Measurements from ENCODE around the gene FAM120A. TPM values are rescaled to one million over a fixed set of nuclear protein-coding genes. Genes with fewer than 3 reads are reported as not detected.
"Not testable (repeated sequence)": the region's sequence is repeated elsewhere in the genome, so short reads cannot be mapped to it uniquely, and the experiment has no call there.

The FAM120A gene
- polyA plus RNA-seq, 6 donors from 2014 or later, result 6.8 to 16.7 (median 11.0) TPM

- Mint-ChIP-seq H3K4me1 (peaks cover 6 to 7% (median 6%) of the 10 kb centered on the region in 3 donors), H3K27ac (no peak overlapping the region), H3K27me3 (no peaks in the 10 kb centered on the region), H3K36me3 (peaks cover 6 to 7% of the 10 kb centered on the region in 2 donors), H3K9me3 (no peaks in the 10 kb centered on the region), H3K4me3 (no peak overlapping the region)
- no peak for ATAC-seq (ENCODE audit: low read depth in 2 of 2)
- no peak for DNase-seq
These were observed 16.1 kb upstream of the FAM120A start for GRCh38 chr9:93435386-93435785.

GRCh38 chr9:93436218-93436617, 15.3 kb upstream of the FAM120A start:
- H3K4me3 Mint-ChIP-seq, result no peak overlapping the region
- peaks cover 6 to 7% (median 6%) of the 10 kb centered on the region in 3 donors for H3K4me1 Mint-ChIP-seq
- no peaks in the 10 kb centered on the region for H3K9me3 Mint-ChIP-seq
- no peaks in the 10 kb centered on the region for H3K27me3 Mint-ChIP-seq
- DNase-seq, result no peak
- H3K27ac Mint-ChIP-seq, result no peak overlapping the region
- ATAC-seq (ENCODE audit: low read depth in 2 of 2), result no peak
- peaks cover 6 to 7% of the 10 kb centered on the region in 2 donors for H3K36me3 Mint-ChIP-seq

GRCh38 chr9:93436655-93437407, 14.7 kb upstream of the FAM120A start:
- DNase-seq (no peak), ATAC-seq (ENCODE audit: low read depth in 2 of 2) (no peak)
- no peaks in the 10 kb centered on the region for H3K27me3 Mint-ChIP-seq
- no peaks in the 10 kb centered on the region for H3K9me3 Mint-ChIP-seq
- peaks cover 5 to 6% (median 6%) of the 10 kb centered on the region in 3 donors for H3K4me1 Mint-ChIP-seq
- no peak overlapping the region for H3K4me3 Mint-ChIP-seq
- H3K27ac Mint-ChIP-seq, result no peak overlapping the region
- H3K36me3 Mint-ChIP-seq, result peaks cover 6 to 7% of the 10 kb centered on the region in 2 donors

GRCh38 chr9:93437996-93438395, 13.5 kb upstream of the FAM120A start:
- Mint-ChIP-seq H3K4me1 (peaks cover 3 to 4% (median 3%) of the 10 kb centered on the region in 3 donors), H3K4me3 (no peak overlapping the region), H3K27me3 (no peaks in the 10 kb centered on the region), H3K9me3 (no peaks in the 10 kb centered on the region), H3K36me3 (peaks cover 6 to 7% of the 10 kb centered on the region in 2 donors), H3K27ac (no peak overlapping the region)
- no peak for DNase-seq
- no peak for ATAC-seq (ENCODE audit: low read depth in 2 of 2)

GRCh38 chr9:93439301-93439700, 12.2 kb upstream of the FAM120A start:
- H3K27me3 Mint-ChIP-seq; DNase-seq; H3K27ac Mint-ChIP-seq; H3K36me3 Mint-ChIP-seq; H3K9me3 Mint-ChIP-seq; H3K4me1 Mint-ChIP-seq; ATAC-seq (ENCODE audit: low read depth in 2 of 2); H3K4me3 Mint-ChIP-seq: not testable (repeated sequence)

GRCh38 chr9:93440896-93441580, 10.4 kb upstream of the FAM120A start:
- no peaks in the 10 kb centered on the region for H3K4me1 Mint-ChIP-seq
- H3K27ac Mint-ChIP-seq, result no peak overlapping the region
- no peak for ATAC-seq (ENCODE audit: low read depth in 2 of 2)

GRCh38 chr9:93446073-93446472, 5.4 kb upstream of the FAM120A start:
- Mint-ChIP-seq H3K27ac (peak overlapping the region in 4 of 6 donors; percentile 32 to 82 (median 62)), H3K27me3 (no peaks in the 10 kb centered on the region), H3K36me3 (no peaks in the 10 kb centered on the region), H3K4me3 (no peak overlapping the region), H3K9me3 (no peaks in the 10 kb centered on the region), H3K4me1 (peaks cover 4 to 20% (median 15%) of the 10 kb centered on the region in 3 donors)
- ATAC-seq (ENCODE audit: low read depth in 2 of 2) (no peak), DNase-seq (no peak)

More at GRCh38 chr9:93440896-93441580, 10.4 kb upstream of the FAM120A start:
- H3K9me3 Mint-ChIP-seq, result no peaks in the 10 kb centered on the region
- H3K27me3 Mint-ChIP-seq, result no peaks in the 10 kb centered on the region
- H3K36me3 Mint-ChIP-seq, result no peaks in the 10 kb centered on the region
- DNase-seq, result no peak
- H3K4me3 Mint-ChIP-seq, result no peak overlapping the region

- Mint-ChIP-seq H3K9me3 (no peaks in the 10 kb centered on the region), H3K27me3 (no peaks in the 10 kb centered on the region), H3K27ac (peak overlapping the region in 1 of 6 donors; percentile 32), H3K36me3 (no peaks in the 10 kb centered on the region), H3K4me1 (peaks cover 4 to 22% (median 16%) of the 10 kb centered on the region in 3 donors), H3K4me3 (peak overlapping the region in 1 of 8 donors; percentile 13)
- ATAC-seq (ENCODE audit: low read depth in 2 of 2) (no peak), DNase-seq (no peak)
These were observed 3.8 kb upstream of the FAM120A start for GRCh38 chr9:93447655-93448054.

- H3K9me3 Mint-ChIP-seq, result no peaks in the 10 kb centered on the region
- DNase-seq, result peak; percentile 46
- H3K27ac Mint-ChIP-seq, result peak overlapping the region; percentile 94 to 99 (median 97)
- peaks cover 0 to 3% of the 10 kb centered on the region in 2 donors for H3K36me3 Mint-ChIP-seq
- H3K27me3 Mint-ChIP-seq, result no peaks in the 10 kb centered on the region
- peak overlapping the region; percentile 89 to 100 (median 97) for H3K4me3 Mint-ChIP-seq
- peak in 1 of 2 donors; percentile 4 for ATAC-seq (ENCODE audit: low read depth in 2 of 2)
- peaks cover 27 to 54% (median 50%) of the 10 kb centered on the region in 3 donors for H3K4me1 Mint-ChIP-seq
These were observed 594 bp downstream of the FAM120A start for GRCh38 chr9:93451849-93452709.

GRCh38 chr9:93452710-93453046, 1.2 kb downstream of the FAM120A start:
- Mint-ChIP-seq H3K27me3 (no peaks in the 10 kb centered on the region), H3K4me3 (peak overlapping the region; percentile 89 to 100 (median 97)), H3K36me3 (peaks cover 0 to 3% of the 10 kb centered on the region in 2 donors), H3K9me3 (no peaks in the 10 kb centered on the region), H3K4me1 (peaks cover 32 to 58% (median 53%) of the 10 kb centered on the region in 3 donors), H3K27ac (peak overlapping the region; percentile 94 to 99 (median 97))
- no peak for ATAC-seq (ENCODE audit: low read depth in 2 of 2)
- DNase-seq, result no peak

- ATAC-seq (ENCODE audit: low read depth in 2 of 2), result peak; percentile 72 to 77
- Mint-ChIP-seq H3K9me3 (peaks cover 0 to 3% (median 0%) of the 10 kb centered on the region in 7 donors), H3K27ac (peak within 1 kb of the TSS; percentile 94 to 99 (median 97)), H3K4me1 (peaks cover 38 to 64% (median 58%) of the 10 kb centered on the region in 3 donors), H3K4me3 (peak within 1 kb of the TSS; percentile 89 to 100 (median 97)), H3K36me3 (peaks cover 5 to 6% of the 10 kb centered on the region in 2 donors), H3K27me3 (no peaks in the 10 kb centered on the region)
- DNase-seq, result peak; percentile 86
These were observed 1.8 kb downstream of the FAM120A start, which contains the start of gene FAM120AOS for GRCh38 chr9:93453047-93453914. Gene FAM120AOS (minus strand): TSS chr9:93453581. CDS start chr9:93452709, 872 bp downstream.

GRCh38 chr9:93456022-93456421, 4.5 kb downstream of the FAM120A start:
- Mint-ChIP-seq H3K36me3 (peaks cover 7 to 14% of the 10 kb centered on the region in 2 donors), H3K27ac (peak overlapping the region in 4 of 6 donors; percentile 13 to 87 (median 56)), H3K4me1 (peaks cover 53 to 77% (median 75%) of the 10 kb centered on the region in 3 donors), H3K9me3 (peaks cover 0 to 3% (median 0%) of the 10 kb centered on the region in 7 donors), H3K27me3 (no peaks in the 10 kb centered on the region), H3K4me3 (peak overlapping the region in 1 of 8 donors; percentile 29)
- DNase-seq (no peak), ATAC-seq (ENCODE audit: low read depth in 2 of 2) (no peak)

Measured in naive B cell (primary cell).